Heart right ventricle (tissue), 16 donors: ENCODE measurements around the gene MECR. TPM values are rescaled to one million over a fixed set of nuclear protein-coding genes. Genes with fewer than 3 reads are reported as not detected.

Experiments
- ATAC-seq, 8 donors: fragments of 200-7000 bp; cut with Tn5 transposase; one replicate each; pipeline ENCODE4 v1.9.1; 2020; ENCODE audit warnings: mild to moderate bottlenecking in 8 of 8, moderate library complexity in 8 of 8, moderate number of reproducible peaks in 1 of 8
- DNase-seq, 2 donors: peaks; one replicate each; pipeline ENCODE4 v3.0.0-alpha.2; 2020
- H3K27ac ChIP-seq, 10 donors: fragments of 200-600 bp; sonication (generic) in 2 of 10; one replicate each; pipeline versions ENCODE4 v1.5.0 to v1.8.0; 2020 to 2022; ENCODE audit warnings: mild to moderate bottlenecking in 3 of 10
- H3K27me3 ChIP-seq, 7 donors: fragments of 200-600 bp; one replicate each; pipeline ENCODE4 v1.8.0; 2021 to 2022; ENCODE audit warnings: mild to moderate bottlenecking in 2 of 7
- H3K36me3 ChIP-seq, 9 donors: fragments of 200-600 bp; sonication (generic) in 1 of 9; one replicate each; pipeline versions ENCODE4 v1.5.0 to v1.8.0; 2020 to 2022; ENCODE audit warnings: mild to moderate bottlenecking in 2 of 9
- H3K4me1 ChIP-seq, 9 donors: fragments of 200-600 bp; sonication (generic) in 1 of 9; one replicate each; pipeline versions ENCODE4 v1.5.0 to v1.8.0; 2020 to 2022; ENCODE audit warnings: mild to moderate bottlenecking in 4 of 9
- H3K4me3 ChIP-seq, 10 donors: fragments of 200-600 bp; sonication (generic) in 2 of 10; one replicate each; pipeline versions ENCODE4 v1.5.0 to v1.8.0; 2020 to 2022; ENCODE audit warnings: mild to moderate bottlenecking in 7 of 10, moderate library complexity in 2 of 10
- H3K9me3 ChIP-seq, 11 donors: fragments of 200-600 bp in 10 of 11; sonication (generic) in 2 of 11; one replicate each; pipeline versions ENCODE4 v1.5.0 to v1.8.0; 2013 to 2022; ENCODE audit warnings: mild to moderate bottlenecking in 2 of 11, control low read depth in 1 of 11, moderate library complexity in 1 of 11
- CTCF ChIP-seq, 9 donors: fragments of 200-600 bp; sonication (generic) in 2 of 9; IDR thresholded peaks; one replicate each; pipeline versions ENCODE4 v1.5.0 to v1.8.0; 2021 to 2022; ENCODE audit warnings: antibody characterized with exemption in 9 of 9, mild to moderate bottlenecking in 5 of 9, moderate library complexity in 1 of 9
- WGBS, 2 donors: extraction: QIAGEN DNeasy Blood & Tissue Kit; methylation state at CpG; one replicate each; pipeline ENCODE4 v1.1.7; 2013; ENCODE audit warnings: inconsistent platforms in 1 of 2; 5-methylcytosine and 5-hydroxymethylcytosine counted together
- intact Hi-C, 10 donors: fragments of 100-400 bp; cut with DNase I; formaldehyde crosslinking; loops; one replicate each; pipeline versions ENCODE4 v1.11.1 to v1.14.2; 2022
- polyA plus RNA-seq, 2 donors: library from polyadenylated mRNA; stranded (reverse); fragments of 200-250 nt; gene quantifications; one replicate each; pipeline ENCODE4 v1.2.3, GENCODE V29; 2013
- total RNA-seq, 10 donors: library from RNA; stranded (reverse); fragmentation: NEBNext Ultra II Directional in 3 of 10; extraction: Animal tissue kit (Norgen Biotek cat#: 25700) in 3 of 10; gene quantifications; one replicate each; pipeline versions ENCODE4 v1.2.1 to v1.2.4, GENCODE V29; 2021 to 2023
- donor health status: Arrhythmogenic right ventricular cardiomyopathy.
- donor health status: ischemic (EF 13 %, LVEDD 7.1; RV severe dilation, severe dysfunction).
- donor health status: healthy with polysubstance abuse.
- donor health status: DM: no; HTN: yes; CAD: no.
- donor health status: DM: no; HTN: no; CAD: no.
- donor health status: ischemic (EF 25% LVEDD 6.9; RV normal size, moderate dysfunction).
- donor health status: ischemic (EF 25% LVEDD 5.7; RV mildly dilated, moderate dysfunction).
- donor health status: healthy.
- donor health status: DM: yes; HTN: yes; CAD: no.
- donor health status: Ischemic cardiomyopathy.
- donor health status: ischemic (EF 35%, LVEDD 5.7; RV mildly dilated, moderate dysfunction).
- donor health status: nonischemic (EF 11% LVEDD 7.7; RV severe dilation, severe dysfunction).
- donor health status: DM: yes; HTN: yes; CAD: no.
- donor health status: PGD.
- donor health status: ischemic (EF 29% LVEDD 5.4; RV normal size, mild dysfunction).
- donor health status: nonischemic (EF 23%, LVEDD 6.1; RV moderate dilation, normal function).

The MECR gene
- total and polyA plus RNA-seq, 12 donors: 27.8 to 45.6 (median 38.7) TPM

GRCh38 chr1:29213055-29213454 is 17.7 kb downstream of the MECR start:
- Histone ChIP-seq H3K36me3 (peaks cover 0 to 76% (median 29%) of the 10 kb centered on the region in 9 donors), H3K4me1 (peaks cover 0 to 9% (median 0%) of the 10 kb centered on the region in 9 donors), H3K27me3 (no peaks in the 10 kb centered on the region), H3K4me3 (no peak overlapping the region), H3K27ac (no peak overlapping the region), H3K9me3 (no peaks in the 10 kb centered on the region)
- ATAC-seq (peak in 2 of 8 donors; percentile 12 to 37), DNase-seq (no peak)
- TF ChIP-seq CTCF (IDR thresholded peaks at IDR 0.05): no peak
- WGBS, 2 donors: 66 to 73% methylated on average over 5 of the region's 5 CpGs
- intact Hi-C loops: no loop called here

GRCh38 chr1:29211086-29212030 is 19.4 kb downstream of the MECR start:
- Histone ChIP-seq H3K36me3 (peaks cover 0 to 78% (median 29%) of the 10 kb centered on the region in 9 donors), H3K27ac (no peak overlapping the region), H3K4me3 (no peak overlapping the region), H3K4me1 (peaks cover 0 to 17% (median 0%) of the 10 kb centered on the region in 9 donors), H3K9me3 (no peaks in the 10 kb centered on the region), H3K27me3 (no peaks in the 10 kb centered on the region)
- ATAC-seq: peak in 1 of 8 donors; percentile 21
- intact Hi-C loops: no loop called here
- TF ChIP-seq CTCF (IDR thresholded peaks at IDR 0.05): no peak
- 86 to 93% methylated on average over 12 of the region's 12 CpGs for WGBS, 2 donors
- DNase-seq: no peak

- H3K36me3 ChIP-seq: peaks cover 0 to 78% (median 31%) of the 10 kb centered on the region in 9 donors
- TF ChIP-seq CTCF (IDR thresholded peaks at IDR 0.05): no peak
- WGBS, 2 donors: 70 to 72% methylated on average over 7 of the region's 7 CpGs
- intact Hi-C loops: no loop called here
- no peak overlapping the region for H3K4me3 ChIP-seq
- no peak for DNase-seq
- no peak overlapping the region for H3K27ac ChIP-seq
- ATAC-seq: no peak
- no peaks in the 10 kb centered on the region for H3K27me3 ChIP-seq
- H3K9me3 ChIP-seq: no peaks in the 10 kb centered on the region
- H3K4me1 ChIP-seq: peaks cover 0 to 17% (median 0%) of the 10 kb centered on the region in 9 donors
These were observed 20.3 kb downstream of the MECR start for GRCh38 chr1:29210278-29211085.

- TF ChIP-seq CTCF (IDR thresholded peaks at IDR 0.05): no peak
- Histone ChIP-seq H3K27me3 (no peaks in the 10 kb centered on the region), H3K9me3 (no peaks in the 10 kb centered on the region), H3K4me1 (peaks cover 0 to 17% (median 0%) of the 10 kb centered on the region in 9 donors), H3K4me3 (no peak overlapping the region), H3K36me3 (peaks cover 0 to 78% (median 26%) of the 10 kb centered on the region in 9 donors), H3K27ac (no peak overlapping the region)
- intact Hi-C loops: loop anchor here in 3 of 10 donors (10.0 kb wide), 4 partner anchors 164 to 424 kb away; no protein-coding TSS in a partner anchor
- WGBS, 2 donors: 66 to 75% methylated on average over 5 of the region's 5 CpGs
- DNase-seq: no peak
- no peak for ATAC-seq
These were observed 21.6 kb downstream of the MECR start for GRCh38 chr1:29209173-29209572.
